ENCODE data around the gene JOSD2. TPM values are rescaled to one million over a fixed set of nuclear protein-coding genes. Genes with fewer than 3 reads are reported as not detected.
"Not testable (repeated sequence)": the region's sequence is repeated elsewhere in the genome, so short reads cannot be mapped to it uniquely, and the experiment has no call there.

The JOSD2 gene
- total and polyA plus RNA-seq, 8 donors: 16.0 to 52.0 (median 22.5) TPM

GRCh38 chr19:50535672-50536187 is 24.7 kb upstream of the JOSD2 start:
- ATAC-seq: no peak
- Histone ChIP-seq H3K27me3 (peaks cover 0 to 39% of the 10 kb centered on the region in 2 donors), H3K9me3 (peaks cover 0 to 15% of the 10 kb centered on the region in 2 donors), H3K27ac (no peak overlapping the region), H3K4me3 (no peak overlapping the region), H3K36me3 (no peaks in the 10 kb centered on the region), H3K4me1 (no peaks in the 10 kb centered on the region)
- intact Hi-C loops (cut with DNase I): no loop called here
- no peak for TF ChIP-seq CTCF (IDR thresholded peaks at IDR 0.05)
- no peak for DNase-seq

GRCh38 chr19:50534478-50534877 is 23.5 kb upstream of the JOSD2 start:
- Histone ChIP-seq H3K4me1 (no peaks in the 10 kb centered on the region), H3K27ac (no peak overlapping the region), H3K9me3 (peaks cover 0 to 15% of the 10 kb centered on the region in 2 donors), H3K27me3 (peaks cover 0 to 44% of the 10 kb centered on the region in 2 donors), H3K36me3 (no peaks in the 10 kb centered on the region), H3K4me3 (no peak overlapping the region)
- TF ChIP-seq CTCF (IDR thresholded peaks at IDR 0.05): no peak
- DNase-seq (no peak), ATAC-seq (no peak)
- intact Hi-C loops (cut with DNase I): no loop called here

- intact Hi-C loops (cut with DNase I): no loop called here
- H3K36me3 ChIP-seq: no peaks in the 10 kb centered on the region
- no peak overlapping the region for H3K4me3 ChIP-seq
- no peak for TF ChIP-seq CTCF (IDR thresholded peaks at IDR 0.05)
- no peaks in the 10 kb centered on the region for H3K4me1 ChIP-seq
- ATAC-seq (no peak), DNase-seq (no peak)
- H3K27me3 ChIP-seq: peaks cover 0 to 52% of the 10 kb centered on the region in 2 donors
- no peak overlapping the region for H3K27ac ChIP-seq
- peaks cover 0 to 15% of the 10 kb centered on the region in 2 donors for H3K9me3 ChIP-seq
These were observed 22.0 kb upstream of the JOSD2 start for GRCh38 chr19:50532952-50533351.

- Histone ChIP-seq H3K27me3 (peaks cover 0 to 56% of the 10 kb centered on the region in 2 donors), H3K27ac (no peak overlapping the region), H3K36me3 (no peaks in the 10 kb centered on the region), H3K9me3 (peaks cover 0 to 15% of the 10 kb centered on the region in 2 donors), H3K4me1 (no peaks in the 10 kb centered on the region), H3K4me3 (no peak overlapping the region)
- no peak for ATAC-seq
- intact Hi-C loops (cut with DNase I): no loop called here
- no peak for DNase-seq
- TF ChIP-seq CTCF (IDR thresholded peaks at IDR 0.05): no peak
These were observed 20.2 kb upstream of the JOSD2 start for GRCh38 chr19:50531171-50531612.

GRCh38 chr19:50528052-50528451 is 17.1 kb upstream of the JOSD2 start:
- H3K4me1 ChIP-seq; ATAC-seq; H3K9me3 ChIP-seq; H3K4me3 ChIP-seq; intact Hi-C loops (cut with DNase I); DNase-seq; H3K27ac ChIP-seq; H3K36me3 ChIP-seq: not testable (repeated sequence)
- H3K27me3 ChIP-seq: peaks cover 0 to 59% of the 10 kb centered on the region in 2 donors

- Histone ChIP-seq H3K36me3 (no peaks in the 10 kb centered on the region), H3K27me3 (peaks cover 0 to 28% of the 10 kb centered on the region in 2 donors), H3K9me3 (no peaks in the 10 kb centered on the region), H3K27ac (no peak overlapping the region), H3K4me3 (no peak overlapping the region), H3K4me1 (no peaks in the 10 kb centered on the region)
- intact Hi-C loops (cut with DNase I): no loop called here
- ATAC-seq (no peak), DNase-seq (peak in 1 of 4 donors; percentile 56)
- TF ChIP-seq CTCF (IDR thresholded peaks at IDR 0.05): no peak
These were observed 11.9 kb upstream of the JOSD2 start for GRCh38 chr19:50522881-50523280.

Data from left lung (tissue), 10 donors.